ENCODE results near the gene ELP2.

The ELP2 gene

DNA sequence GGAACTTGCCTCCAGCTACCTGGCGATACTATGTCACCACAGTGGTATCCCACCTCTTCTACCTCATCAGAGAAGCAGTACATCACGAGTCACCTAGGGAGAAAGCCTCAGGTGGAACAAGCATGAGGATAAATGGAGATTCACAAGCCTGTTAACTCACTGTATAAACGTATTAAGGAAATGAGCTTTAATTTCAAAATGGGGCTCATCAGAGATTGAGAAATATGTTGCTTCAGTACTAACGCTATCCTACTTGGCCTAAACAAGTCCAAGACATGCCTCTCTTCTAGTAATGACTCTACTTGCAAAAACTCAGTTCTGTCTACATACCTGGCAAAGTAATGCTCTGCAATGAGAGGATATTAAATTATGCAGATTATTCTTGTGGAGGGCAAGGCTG lies 4.9 kb upstream of the ELP2 start:
- no peak for DNase-seq

DNA sequence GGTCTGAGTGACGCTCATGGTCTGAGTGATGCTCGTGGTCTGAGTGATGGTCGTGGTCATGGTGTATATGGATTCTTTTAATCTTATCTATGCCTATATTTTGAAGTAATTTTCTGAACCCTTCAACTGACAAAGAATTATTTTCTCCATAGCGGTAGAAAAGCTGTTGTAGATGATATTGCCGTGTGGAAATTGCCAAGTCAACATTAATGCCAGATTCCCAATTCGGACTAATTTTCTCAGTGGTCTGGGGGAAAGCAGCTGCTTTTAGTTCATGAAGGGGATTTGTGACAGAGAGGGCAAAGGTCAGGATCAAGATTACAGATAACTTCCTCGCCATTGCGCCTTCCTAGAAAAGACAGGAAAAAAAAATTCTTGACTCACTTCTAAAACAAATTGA lies 3.0 kb upstream of the ELP2 start:
- no peak for DNase-seq

DNA sequence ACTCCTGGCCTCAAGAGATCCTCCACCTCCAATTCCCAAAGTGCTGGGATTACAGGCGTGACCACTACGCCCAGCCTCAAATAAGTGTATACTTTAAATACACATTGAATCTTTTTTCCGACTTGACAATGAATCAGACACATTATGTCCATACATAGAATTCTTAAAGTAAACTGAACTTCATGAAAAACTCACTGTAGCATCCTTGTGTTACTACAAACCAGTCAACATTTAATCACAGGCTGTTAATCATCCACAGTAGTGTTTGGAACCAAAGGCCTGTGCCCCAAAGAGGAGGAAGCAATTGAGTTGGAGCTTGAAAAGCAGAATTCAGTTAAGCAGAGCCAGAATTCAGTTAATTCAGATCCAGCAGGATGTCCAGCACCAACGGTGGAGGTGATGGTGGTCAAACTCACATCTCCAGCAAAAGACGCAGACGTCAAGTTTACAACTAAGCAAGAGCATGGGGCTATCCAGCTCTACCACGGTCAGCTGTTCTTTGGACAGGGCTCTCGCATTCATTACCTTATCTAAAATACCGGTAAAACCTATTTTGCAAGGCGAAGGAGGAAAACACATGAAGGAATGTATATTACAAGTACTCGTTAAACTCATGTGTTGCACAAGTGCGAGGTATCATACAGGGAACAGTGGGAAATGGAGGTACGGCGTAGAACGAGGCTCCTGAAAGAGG lies 1.7 kb upstream of the ELP2 start:
- no peak for DNase-seq

DNA sequence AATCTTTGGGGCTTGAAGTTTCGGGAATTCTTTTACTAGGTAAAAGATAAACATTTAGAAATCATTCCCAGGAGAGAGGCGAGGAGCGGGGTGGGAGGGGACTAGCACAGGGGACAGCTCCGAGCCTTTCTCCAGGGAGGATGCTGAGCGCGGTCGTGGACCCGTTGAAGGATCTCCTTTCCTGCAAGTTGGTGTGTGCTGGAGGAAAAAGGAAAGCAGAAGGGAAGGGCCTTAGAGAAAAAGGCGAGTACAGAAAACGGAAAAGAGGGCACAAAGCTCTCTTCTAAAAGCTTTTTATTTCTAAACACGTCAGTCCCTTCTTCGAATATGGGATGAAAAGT lies 1.2 kb upstream of the ELP2 start:
- DNase-seq, result no peak

DNA sequence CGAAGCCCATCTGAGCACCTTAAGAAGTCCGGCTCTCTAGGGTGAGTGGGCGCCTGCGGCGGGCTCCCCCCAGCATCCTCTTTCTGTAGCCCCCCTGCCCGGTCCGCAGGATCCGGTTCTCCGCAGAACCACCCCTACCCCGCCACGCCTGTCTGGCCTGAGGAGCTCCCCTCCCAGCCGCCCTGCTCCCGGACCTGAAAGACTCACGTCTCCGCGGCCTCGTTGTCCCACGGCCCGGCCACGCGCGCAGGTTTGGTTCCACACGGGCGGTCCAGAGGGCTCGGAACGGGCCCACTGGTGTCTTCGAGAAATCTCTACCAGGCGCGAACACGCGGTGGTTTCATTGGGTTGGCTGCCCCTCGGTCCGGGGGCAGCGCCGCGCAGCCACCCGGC lies 796 bp upstream of the ELP2 start:
- no peak for DNase-seq

DNA sequence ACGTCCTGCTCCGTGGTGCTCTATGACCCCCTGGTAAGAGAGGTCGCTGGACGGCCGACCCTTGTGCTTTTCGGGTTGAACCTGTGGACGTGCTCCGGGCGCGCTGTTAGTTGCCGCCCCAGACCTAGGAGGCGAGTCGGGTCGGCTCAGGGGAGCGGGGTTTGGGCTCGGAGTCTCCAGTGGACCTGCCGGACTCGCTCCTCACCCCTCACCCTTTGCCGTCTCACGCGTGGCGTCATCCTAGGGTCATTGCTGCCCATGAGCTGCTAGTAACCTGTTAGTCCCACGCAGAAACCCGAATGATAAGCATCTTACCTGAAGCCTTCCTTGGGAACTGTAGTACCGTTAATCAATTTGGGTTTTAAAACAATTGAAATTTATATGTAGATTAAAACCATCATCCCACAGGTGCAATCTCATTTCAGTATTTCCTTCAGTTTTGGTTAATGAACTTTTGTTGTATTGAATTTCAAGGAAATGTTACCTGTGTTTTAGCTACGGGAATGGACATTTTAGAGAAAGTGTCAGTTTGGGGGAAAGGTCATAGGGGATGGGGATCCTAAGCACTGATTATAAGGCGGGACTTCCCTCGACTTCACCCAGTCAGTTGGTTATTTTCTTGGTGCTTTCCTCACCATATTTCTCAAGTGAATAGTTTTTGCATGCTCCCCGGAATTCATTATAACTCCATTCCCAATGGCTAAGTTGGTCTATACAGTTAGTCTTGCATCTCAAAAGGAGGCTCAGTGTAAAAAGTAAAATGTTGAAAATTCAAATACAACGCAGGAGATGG lies 536 bp downstream of the ELP2 start:
- DNase-seq, result no peak

DNA sequence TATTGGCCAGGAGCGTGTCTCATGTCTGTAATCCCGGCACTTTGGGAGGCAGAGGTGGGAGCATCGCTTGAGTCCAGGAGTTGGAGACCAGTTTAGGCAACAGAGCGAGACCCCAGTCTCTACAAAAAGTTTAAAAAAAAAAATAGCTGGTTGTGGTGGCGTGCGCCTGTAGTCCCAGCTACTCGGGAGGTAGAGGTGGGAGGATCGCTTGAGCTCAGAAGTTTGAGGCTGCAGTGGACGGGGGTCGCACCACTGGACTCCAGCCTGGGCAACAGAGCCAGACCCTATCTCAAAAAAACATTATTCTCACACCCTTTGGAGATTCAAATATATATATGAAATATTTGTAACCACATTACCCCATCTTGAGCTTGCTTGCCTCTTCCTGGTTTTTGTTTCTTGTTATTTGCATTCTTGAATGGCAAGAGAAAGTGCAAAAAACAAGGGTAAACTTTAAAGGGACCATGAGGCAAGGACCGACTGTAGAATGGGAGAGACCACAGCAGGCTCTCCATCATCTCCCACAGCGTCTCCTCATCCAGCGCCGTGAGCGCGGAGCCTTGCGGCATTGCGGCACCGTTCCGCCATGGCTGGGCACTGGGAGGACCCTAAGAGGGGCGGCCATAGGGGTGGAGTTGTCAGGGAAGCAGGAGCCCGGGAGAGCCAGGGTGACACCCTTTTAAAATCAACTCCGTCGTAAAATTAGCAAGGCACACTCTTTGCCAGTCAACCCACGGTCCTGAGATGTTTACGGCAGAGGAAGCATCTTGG lies 1.4 kb downstream of the ELP2 start:
- DNase-seq, result no peak

DNA sequence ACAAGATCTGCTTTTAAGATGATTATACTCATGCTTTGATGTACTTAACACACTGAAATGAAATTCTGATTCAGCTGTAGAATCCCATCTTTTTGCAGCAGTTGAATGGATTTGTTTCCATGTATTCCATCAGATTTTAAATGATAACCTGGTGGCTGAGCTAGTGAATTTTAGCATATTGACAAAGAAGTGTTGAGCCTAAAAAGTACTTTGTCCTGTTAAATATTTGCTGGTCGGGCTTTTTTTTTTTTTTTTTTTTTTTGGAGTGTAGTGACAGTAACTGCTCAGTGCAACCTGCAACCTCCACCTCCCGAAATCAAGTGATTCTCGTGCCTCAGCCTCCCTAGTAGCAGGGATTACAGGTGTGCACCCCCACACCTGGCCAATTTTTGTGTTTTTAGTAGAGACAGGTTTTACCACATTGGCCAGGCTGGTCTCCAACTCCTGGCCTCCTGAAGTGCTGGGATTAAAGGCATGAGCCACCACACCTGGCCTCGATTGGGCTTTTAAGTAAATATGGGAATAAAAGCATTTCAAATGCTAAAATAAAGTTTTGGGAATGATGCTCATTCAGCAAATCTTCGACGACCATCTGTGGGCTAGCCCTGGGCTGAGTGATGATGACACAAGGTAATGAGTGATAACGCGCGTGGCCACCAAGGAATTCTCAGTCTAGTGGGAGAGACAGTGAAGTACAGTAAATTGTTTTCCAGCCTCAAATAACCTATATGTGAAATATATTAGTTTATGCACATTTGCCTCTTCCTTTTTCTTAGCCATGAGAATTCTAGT lies 2.2 kb downstream of the ELP2 start:
- no peak for DNase-seq

DNA sequence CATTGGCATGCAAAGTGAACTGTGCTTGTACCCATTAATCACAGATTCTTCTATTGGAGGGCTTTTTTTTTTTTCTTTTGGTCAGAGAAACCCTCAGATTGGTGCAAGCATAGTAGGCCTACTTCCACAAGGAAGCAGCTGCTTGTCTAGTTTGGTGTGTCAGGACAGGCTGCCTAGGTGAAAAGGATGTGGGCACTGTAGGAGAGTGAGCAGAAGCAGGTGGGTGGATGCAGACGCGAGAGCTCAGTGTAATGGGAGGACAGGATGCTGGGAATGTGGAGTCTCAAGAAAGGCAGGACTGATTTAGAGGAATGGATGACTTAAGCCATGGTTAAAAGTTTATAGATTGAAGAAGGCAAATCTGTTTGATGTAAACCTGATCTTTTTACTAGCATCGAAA lies 3.1 kb downstream of the ELP2 start:
- DNase-seq, result no peak

DNA sequence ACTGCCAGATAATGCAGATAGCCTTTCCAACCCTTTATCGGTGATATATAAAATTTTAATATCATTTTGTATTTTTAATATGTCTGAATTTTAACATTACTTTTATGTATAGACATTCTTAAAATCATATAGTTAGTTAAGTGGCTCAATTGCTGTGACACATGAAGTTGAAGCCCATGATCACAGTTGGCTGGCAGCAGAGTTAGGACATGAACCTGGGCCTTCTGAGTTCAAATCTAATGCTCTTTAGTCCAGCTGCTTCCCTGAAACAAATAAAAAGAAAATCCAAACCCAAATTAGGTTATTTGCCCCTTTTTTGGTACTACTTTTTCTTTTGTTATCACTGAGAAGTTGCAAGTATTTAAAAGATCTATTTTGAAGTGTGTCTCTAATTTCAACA lies 5.6 kb downstream of the ELP2 start:
- DNase-seq, result no peak

DNA sequence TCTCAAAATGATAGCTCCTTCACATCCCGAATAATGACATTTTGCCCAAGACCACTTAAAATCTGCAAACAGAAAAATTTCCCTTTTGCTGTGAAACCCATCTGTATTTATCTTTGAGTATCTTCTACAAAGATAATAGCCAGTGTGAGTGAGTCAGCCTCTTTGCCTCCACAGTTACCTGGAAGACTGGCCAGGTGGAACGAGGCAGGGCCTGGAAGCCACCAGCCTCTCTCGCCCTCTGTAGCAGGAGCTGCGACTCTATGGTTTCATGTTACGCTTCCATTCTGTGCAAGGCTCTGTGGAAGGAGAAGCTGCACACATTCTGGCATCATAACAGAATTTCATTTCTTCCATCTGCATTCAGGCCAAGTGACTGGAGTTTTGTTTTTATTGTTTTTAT lies 9.5 kb downstream of the ELP2 start:
- DNase-seq, result no peak

DNA sequence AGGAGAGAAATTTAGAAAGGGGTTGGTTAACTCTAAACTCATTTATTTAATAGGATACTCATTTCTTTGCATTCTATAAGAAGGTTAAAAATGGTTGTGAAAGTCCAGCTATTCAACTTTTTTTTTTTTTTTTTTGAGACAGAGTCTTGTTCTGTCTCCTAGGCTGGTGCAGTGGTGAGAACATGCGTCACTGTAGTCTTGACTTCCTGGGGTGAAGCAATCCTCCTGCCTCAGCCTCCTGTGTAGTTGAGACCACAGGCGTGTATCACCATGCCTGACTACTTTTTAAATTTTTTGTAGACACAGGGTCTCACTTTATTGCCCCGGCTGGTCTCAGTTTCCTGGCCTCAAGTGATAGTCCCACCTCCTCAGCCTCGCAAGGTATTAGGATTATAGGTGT lies 11.9 kb downstream of the ELP2 start:
- no peak for DNase-seq

DNA sequence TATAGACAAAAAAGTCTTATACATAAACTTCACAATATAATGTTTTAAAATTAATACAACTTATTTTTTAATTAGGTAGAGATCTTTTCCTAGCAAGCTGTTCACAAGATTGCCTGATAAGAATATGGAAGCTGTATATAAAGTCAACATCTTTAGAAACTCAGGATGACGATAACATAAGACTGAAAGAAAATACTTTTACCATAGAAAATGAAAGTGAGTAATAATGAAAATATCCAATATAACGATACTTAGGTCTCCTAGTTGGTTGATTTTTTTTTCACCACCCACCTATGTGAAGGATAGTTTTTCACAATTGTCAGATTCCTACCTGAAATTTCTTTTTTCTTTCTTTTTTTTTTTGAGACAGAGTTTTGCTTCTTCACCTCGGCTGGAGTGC lies 13.1 kb downstream of the ELP2 start:
- no peak for DNase-seq

DNA sequence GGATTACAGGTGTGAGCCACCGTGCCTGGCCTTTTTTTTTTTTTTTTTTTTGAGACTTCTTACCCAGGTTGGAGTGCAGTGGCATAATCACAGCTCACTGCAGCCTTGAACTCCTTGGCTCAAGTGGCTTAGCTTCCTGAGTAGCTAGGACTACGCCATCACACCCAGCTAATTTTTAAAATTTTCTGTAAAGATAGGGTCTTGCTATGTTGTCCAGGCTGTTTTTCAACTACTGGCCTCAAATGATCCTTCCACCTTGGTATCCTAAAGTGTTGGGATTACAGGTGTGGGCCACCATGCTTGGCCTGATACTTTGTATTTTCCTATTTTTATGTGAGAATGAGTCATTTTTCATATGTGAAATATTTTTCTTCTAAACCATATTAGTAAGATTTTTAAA lies 13.7 kb downstream of the ELP2 start:
- DNase-seq, result no peak

DNA sequence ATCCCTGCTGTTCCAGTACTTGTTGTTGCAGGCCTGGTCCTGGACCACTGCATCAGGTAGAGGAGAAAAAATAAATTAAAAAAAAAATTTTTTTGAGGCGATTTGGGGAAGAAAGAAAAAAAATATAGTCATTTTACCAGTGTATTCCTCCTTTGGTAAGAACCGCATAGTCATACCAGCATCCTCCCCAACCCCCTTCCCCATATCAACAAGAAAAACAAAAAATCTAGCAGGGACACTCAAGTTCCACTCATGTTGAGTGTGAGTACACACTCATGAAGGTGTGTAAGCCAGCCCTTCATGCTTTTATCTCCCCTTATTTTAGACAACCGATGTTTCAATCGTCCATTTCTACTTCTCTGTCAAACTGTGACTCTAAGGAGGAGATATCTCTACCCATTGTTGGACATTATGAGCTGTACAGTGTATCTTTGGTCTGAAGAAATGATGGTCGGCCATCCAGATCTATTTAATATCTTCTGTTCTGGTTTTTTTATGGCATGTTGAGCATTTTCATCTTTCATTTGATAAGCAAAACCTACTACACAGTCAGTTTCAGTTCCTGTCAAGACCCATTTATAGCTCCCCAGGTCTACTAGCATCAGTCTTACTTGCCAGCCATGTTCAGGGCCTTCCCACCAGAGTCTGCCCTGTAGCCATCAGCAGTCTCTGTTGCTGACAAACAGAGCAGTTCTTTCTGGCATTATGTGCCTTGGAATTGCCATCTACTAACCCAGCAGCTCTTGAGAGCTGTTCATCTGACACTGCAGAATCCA lies 20.0 kb downstream of the ELP2 start:
- DNase-seq, result no peak

DNA sequence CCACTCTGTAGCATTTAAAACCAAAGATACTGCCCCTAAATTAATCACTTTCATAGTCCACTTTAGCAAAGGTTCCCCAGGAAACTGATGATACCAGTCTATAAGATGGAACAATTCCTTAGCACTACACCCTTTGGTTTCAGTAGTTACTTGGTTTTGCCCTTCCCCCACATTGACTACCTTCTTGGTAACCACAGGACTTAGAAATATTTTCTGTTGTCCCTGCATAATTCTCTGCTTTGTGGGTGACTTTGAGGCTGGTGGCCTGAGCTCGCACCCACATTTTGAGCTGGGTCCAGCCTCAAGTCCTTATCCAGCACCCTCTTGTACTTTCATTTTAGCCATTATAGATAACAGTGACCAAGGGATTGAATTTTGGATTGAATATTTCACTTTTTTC lies 23.1 kb downstream of the ELP2 start:
- DNase-seq, result no peak

DNA sequence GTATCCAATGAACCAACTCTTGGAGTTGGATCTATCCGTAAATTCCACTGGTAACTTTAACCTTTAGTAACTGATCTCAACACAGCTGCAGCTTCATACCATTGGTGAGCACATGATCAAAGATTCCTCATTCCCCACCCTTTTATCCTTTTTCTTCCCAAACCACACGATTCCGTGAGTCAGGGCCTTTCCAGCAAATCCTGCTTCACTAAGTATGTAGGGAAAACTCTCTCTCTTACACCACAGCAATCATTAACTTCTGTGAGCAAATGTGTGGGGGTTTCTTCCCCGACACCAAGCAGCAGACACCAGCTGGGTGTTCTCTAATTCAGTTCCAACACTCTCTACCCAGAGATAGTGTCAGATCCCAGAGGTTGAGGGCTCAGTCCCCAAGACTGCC lies 23.5 kb downstream of the ELP2 start:
- DNase-seq, result no peak

DNA sequence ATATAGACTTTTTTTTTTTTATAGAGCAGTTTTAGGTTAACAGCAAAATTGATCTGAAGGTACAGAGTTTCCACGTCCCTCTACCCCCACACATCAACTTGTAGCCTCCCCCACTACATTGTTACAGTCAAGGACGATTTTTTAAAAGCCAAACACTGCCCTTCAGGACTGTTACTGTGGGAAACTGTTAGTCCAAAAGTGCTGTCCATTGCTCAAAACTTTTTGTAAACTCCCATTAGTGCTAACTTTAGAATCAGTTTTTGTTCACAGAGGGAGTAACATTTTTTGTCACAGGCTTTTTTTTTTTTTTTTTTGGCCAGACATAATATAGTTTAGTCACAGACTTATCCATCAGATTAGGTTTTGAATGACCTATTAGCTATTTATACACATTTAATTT lies 24.1 kb downstream of the ELP2 start:
- no peak for DNase-seq

DNA sequence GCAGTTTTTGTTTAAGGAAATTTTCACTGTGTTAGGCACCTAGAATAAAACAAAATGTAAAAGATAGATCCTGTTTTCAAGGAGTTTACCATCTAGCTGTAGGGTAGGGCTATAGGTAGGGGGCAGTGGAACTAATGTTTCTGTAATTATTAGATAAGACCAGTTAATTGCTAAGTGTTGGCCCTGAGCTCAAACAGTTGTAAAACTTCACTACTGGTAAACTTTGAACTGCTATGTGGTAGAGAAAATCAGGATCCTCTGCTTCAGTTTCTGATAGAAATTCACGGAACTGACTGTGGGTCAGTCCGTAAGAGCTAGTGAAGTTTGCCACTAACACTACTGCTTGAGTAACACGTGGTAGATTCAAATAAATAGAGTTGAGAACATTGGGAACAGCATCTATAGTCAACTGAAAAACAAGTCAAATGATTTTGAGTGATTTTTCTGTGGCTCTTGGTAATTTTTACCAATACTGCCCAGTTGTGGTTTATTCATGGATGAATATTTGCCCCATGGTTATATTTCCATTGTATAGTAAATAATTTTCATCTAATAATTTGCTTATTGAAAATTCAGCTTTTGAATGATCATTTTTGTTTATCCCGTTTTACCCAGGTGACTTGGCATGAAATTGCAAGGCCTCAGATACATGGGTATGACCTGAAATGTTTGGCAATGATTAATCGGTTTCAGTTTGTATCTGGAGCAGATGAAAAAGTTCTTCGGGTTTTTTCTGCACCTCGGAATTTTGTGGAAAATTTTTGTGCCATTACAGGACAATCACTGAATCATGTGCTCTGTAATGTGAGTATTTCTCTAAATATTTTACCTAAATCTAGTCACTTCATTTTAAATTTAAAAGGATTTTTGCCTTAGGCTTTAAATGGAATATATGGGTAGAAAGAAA lies 26.4 kb downstream of the ELP2 start:
- no peak for DNase-seq

DNA sequence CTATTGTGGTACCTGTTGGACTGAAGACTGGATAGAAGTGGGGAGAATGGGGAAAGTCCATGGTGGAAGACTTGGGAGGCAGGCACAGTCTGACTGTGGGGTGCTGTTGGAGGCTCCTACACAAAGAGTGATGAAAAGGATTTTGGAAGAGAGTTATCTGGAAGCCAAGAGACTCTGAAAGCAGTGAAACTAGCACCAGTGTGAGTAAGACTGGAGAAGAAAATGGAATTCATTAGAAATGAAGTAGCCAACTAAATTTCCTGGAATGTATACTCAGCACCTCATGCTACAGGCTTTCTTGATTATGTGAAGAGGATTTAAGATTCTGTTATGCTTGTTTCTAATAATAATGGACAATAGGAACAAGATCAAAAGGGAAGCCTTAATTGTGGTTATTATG lies 27.7 kb downstream of the ELP2 start:
- no peak for DNase-seq

DNA sequence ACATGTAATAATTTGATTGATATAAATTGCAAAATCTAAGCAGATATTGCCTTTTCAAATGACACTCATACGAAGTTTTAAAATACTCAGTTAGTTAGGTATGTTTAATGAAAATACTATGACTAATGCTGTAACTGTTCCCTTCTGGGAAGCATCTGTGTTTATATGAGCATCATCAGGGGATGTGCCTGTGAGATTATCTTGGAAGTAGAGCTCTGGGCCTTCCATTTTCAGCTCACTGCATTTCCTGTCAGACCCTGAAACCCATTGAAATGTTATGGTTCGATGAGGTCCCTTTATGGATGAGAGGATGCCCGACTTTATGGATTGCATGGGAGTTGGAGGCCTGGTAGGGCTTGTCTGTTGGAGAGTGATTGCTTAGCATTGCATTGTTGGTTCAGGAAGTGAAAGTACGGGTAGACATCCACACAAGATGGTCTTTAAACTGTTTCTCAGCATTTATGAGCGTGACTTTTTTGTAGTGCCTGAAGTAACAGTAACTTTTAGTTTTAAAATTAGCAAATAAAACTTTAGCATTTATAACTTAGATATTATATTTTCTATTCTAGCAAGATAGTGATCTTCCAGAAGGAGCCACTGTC lies 28.7 kb downstream of the ELP2 start:
- no peak for DNase-seq

Data from NCI-H2081 (cell line).